ENCODE results near the gene FAM156B.
"Not testable (repeated sequence)": the region's sequence is repeated elsewhere in the genome, so short reads cannot be mapped to it uniquely, and the experiment has no call there.

Gene FAM156B

GRCh38 chrX:52876386-52876785 lies 20.7 kb upstream of the FAM156B start:
- not testable (repeated sequence) for DNase-seq; H3K27ac ChIP-seq (ENCODE audit: insufficient read depth, low read length, poor library complexity, severe bottlenecking); H3K27me3 ChIP-seq (replicated peaks; ENCODE audit: control insufficient read depth, insufficient read depth, low read length, poor library complexity, severe bottlenecking); H3K36me3 ChIP-seq (ENCODE audit: control insufficient read depth, insufficient read depth, low read length); H3K4me3 ChIP-seq (ENCODE audit: insufficient read depth, low read depth, low read length, poor library complexity, severe bottlenecking); H3K4me1 ChIP-seq (ENCODE audit: control insufficient read depth, insufficient read depth, low read length, poor library complexity, severe bottlenecking); H3K9me3 ChIP-seq (ENCODE audit: control insufficient read depth, low read length)

DNA sequence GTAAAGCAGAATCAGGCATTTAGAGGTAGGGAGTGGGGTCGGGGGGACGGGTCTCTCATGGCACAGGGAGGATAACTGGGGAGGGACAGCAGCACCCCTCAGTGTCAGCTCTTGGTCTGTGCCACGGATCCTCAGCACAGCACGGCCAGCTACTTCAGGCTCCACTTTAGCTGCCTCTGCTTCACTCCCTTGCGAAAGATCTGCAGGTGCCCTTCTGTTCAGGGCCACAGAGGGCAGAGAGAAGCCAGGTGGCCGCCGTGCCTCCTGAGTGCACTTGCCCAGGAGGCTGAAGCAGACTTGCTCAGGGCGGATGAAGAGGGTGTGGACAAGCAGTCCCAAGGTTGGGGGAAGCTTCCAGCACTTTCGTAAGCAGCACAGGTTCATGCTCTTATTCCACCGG lies 9.7 kb upstream of the FAM156B start:
- not testable (repeated sequence) for H3K36me3 ChIP-seq (ENCODE audit: control insufficient read depth, insufficient read depth, low read length); H3K4me1 ChIP-seq (ENCODE audit: control insufficient read depth, insufficient read depth, low read length, poor library complexity, severe bottlenecking); H3K27me3 ChIP-seq (replicated peaks; ENCODE audit: control insufficient read depth, insufficient read depth, low read length, poor library complexity, severe bottlenecking); H3K9me3 ChIP-seq (ENCODE audit: control insufficient read depth, low read length); H3K4me3 ChIP-seq (ENCODE audit: insufficient read depth, low read depth, low read length, poor library complexity, severe bottlenecking); DNase-seq; H3K27ac ChIP-seq (ENCODE audit: insufficient read depth, low read length, poor library complexity, severe bottlenecking)

- not testable (repeated sequence) for H3K4me3 ChIP-seq (ENCODE audit: insufficient read depth, low read depth, low read length, poor library complexity, severe bottlenecking); H3K36me3 ChIP-seq (ENCODE audit: control insufficient read depth, insufficient read depth, low read length); H3K27me3 ChIP-seq (replicated peaks; ENCODE audit: control insufficient read depth, insufficient read depth, low read length, poor library complexity, severe bottlenecking); H3K9me3 ChIP-seq (ENCODE audit: control insufficient read depth, low read length); H3K4me1 ChIP-seq (ENCODE audit: control insufficient read depth, insufficient read depth, low read length, poor library complexity, severe bottlenecking); DNase-seq; H3K27ac ChIP-seq (ENCODE audit: insufficient read depth, low read length, poor library complexity, severe bottlenecking)
Observed at GRCh38 chrX:52888090-52888489, 9.0 kb upstream of the FAM156B start.

GRCh38 chrX:52896438-52896837 lies 692 bp upstream of the FAM156B start:
- H3K4me1 ChIP-seq (ENCODE audit: control insufficient read depth, insufficient read depth, low read length, poor library complexity, severe bottlenecking); H3K4me3 ChIP-seq (ENCODE audit: insufficient read depth, low read depth, low read length, poor library complexity, severe bottlenecking); H3K36me3 ChIP-seq (ENCODE audit: control insufficient read depth, insufficient read depth, low read length); H3K27ac ChIP-seq (ENCODE audit: insufficient read depth, low read length, poor library complexity, severe bottlenecking); H3K27me3 ChIP-seq (replicated peaks; ENCODE audit: control insufficient read depth, insufficient read depth, low read length, poor library complexity, severe bottlenecking); DNase-seq; H3K9me3 ChIP-seq (ENCODE audit: control insufficient read depth, low read length): not testable (repeated sequence)

DNA sequence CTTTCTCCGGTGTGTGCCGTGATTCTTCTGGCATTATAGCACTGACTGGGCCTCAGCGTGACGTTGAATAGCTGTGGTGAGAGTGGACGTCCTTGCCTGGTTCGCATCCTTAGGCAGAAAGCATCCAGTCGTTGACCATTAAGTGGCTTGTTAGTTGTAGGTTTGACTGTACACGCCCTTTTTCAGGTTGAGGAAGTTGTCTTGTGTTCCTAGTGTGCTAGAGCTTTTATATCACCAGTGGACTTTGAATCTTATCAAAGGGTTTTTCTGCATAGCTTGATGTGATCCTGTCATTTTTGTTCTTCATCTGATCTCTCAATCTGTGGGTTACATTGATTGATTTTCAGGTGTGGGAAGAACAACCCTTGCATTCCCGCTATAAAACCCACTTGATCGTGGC lies 8.4 kb downstream of the FAM156B start:
- not testable (repeated sequence) for H3K4me1 ChIP-seq (ENCODE audit: control insufficient read depth, insufficient read depth, low read length, poor library complexity, severe bottlenecking); H3K36me3 ChIP-seq (ENCODE audit: control insufficient read depth, insufficient read depth, low read length); H3K27me3 ChIP-seq (replicated peaks; ENCODE audit: control insufficient read depth, insufficient read depth, low read length, poor library complexity, severe bottlenecking); H3K27ac ChIP-seq (ENCODE audit: insufficient read depth, low read length, poor library complexity, severe bottlenecking); H3K9me3 ChIP-seq (ENCODE audit: control insufficient read depth, low read length); H3K4me3 ChIP-seq (ENCODE audit: insufficient read depth, low read depth, low read length, poor library complexity, severe bottlenecking); DNase-seq

GRCh38 chrX:52906072-52906471 lies 8.9 kb downstream of the FAM156B start:
- not testable (repeated sequence) for H3K27me3 ChIP-seq (replicated peaks; ENCODE audit: control insufficient read depth, insufficient read depth, low read length, poor library complexity, severe bottlenecking); DNase-seq; H3K27ac ChIP-seq (ENCODE audit: insufficient read depth, low read length, poor library complexity, severe bottlenecking); H3K36me3 ChIP-seq (ENCODE audit: control insufficient read depth, insufficient read depth, low read length); H3K4me1 ChIP-seq (ENCODE audit: control insufficient read depth, insufficient read depth, low read length, poor library complexity, severe bottlenecking); H3K4me3 ChIP-seq (ENCODE audit: insufficient read depth, low read depth, low read length, poor library complexity, severe bottlenecking); H3K9me3 ChIP-seq (ENCODE audit: control insufficient read depth, low read length)

DNA sequence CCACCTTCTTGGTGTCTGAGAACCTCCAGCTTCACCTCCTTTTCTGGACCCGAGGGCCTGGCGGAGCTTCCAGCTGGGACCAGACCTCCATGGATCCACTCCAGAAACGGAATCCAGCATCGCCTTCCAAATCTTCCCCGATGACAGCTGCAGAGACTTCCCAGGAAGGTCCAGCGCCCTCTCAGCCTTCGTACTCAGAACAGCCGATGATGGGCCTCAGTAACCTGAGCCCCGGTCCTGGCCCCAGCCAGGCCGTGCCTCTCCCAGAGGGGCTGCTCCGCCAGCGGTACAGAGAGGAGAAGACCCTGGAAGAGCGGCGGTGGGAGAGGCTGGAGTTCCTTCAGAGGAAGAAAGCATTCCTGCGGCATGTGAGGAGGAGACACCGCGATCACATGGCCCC lies 10.0 kb downstream of the FAM156B start:
- not testable (repeated sequence) for H3K36me3 ChIP-seq (ENCODE audit: control insufficient read depth, insufficient read depth, low read length); H3K4me3 ChIP-seq (ENCODE audit: insufficient read depth, low read depth, low read length, poor library complexity, severe bottlenecking); DNase-seq; H3K4me1 ChIP-seq (ENCODE audit: control insufficient read depth, insufficient read depth, low read length, poor library complexity, severe bottlenecking); H3K27me3 ChIP-seq (replicated peaks; ENCODE audit: control insufficient read depth, insufficient read depth, low read length, poor library complexity, severe bottlenecking); H3K27ac ChIP-seq (ENCODE audit: insufficient read depth, low read length, poor library complexity, severe bottlenecking); H3K9me3 ChIP-seq (ENCODE audit: control insufficient read depth, low read length)

- H3K36me3 ChIP-seq (ENCODE audit: control insufficient read depth, insufficient read depth, low read length); H3K27me3 ChIP-seq (replicated peaks; ENCODE audit: control insufficient read depth, insufficient read depth, low read length, poor library complexity, severe bottlenecking); H3K4me1 ChIP-seq (ENCODE audit: control insufficient read depth, insufficient read depth, low read length, poor library complexity, severe bottlenecking); H3K9me3 ChIP-seq (ENCODE audit: control insufficient read depth, low read length); DNase-seq; H3K27ac ChIP-seq (ENCODE audit: insufficient read depth, low read length, poor library complexity, severe bottlenecking); H3K4me3 ChIP-seq (ENCODE audit: insufficient read depth, low read depth, low read length, poor library complexity, severe bottlenecking): not testable (repeated sequence)
Observed at GRCh38 chrX:52907900-52908299, 10.8 kb downstream of the FAM156B start.

DNA sequence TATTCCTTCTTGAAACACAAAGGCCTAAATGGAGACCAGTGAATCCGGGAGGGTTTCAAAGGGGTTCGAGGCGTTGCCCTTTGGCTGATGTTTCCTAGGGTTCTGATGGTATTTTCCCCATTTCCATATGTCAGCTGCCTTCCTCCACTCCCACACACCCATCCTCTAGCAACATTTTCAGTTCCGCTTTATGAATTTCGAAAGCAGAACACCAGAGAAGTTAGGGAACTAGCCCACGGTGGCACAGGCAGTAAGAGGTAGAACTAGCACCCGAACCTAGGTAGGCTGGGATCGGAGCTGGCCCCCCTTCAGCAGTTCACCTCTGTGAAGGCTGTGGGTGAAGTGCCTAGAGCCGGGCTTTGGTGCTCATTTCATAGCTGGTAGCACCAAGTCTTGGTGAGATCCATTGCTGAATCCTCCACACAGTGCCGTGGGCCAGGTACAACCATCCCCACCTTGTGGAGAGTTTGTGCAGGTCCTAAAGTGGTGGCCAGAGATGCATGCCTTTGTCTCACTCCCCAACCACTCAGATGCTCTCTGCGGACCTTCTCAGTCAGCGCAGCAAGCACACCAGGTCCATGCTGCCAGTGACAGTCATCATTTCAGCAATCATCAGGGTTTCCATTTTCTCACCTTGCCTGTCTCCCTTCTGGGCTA lies 12.3 kb downstream of the FAM156B start:
- not testable (repeated sequence) for DNase-seq; H3K36me3 ChIP-seq (ENCODE audit: control insufficient read depth, insufficient read depth, low read length); H3K27me3 ChIP-seq (replicated peaks; ENCODE audit: control insufficient read depth, insufficient read depth, low read length, poor library complexity, severe bottlenecking); H3K27ac ChIP-seq (ENCODE audit: insufficient read depth, low read length, poor library complexity, severe bottlenecking); H3K4me3 ChIP-seq (ENCODE audit: insufficient read depth, low read depth, low read length, poor library complexity, severe bottlenecking); H3K4me1 ChIP-seq (ENCODE audit: control insufficient read depth, insufficient read depth, low read length, poor library complexity, severe bottlenecking); H3K9me3 ChIP-seq (ENCODE audit: control insufficient read depth, low read length)

GRCh38 chrX:52913681-52914080 lies 16.6 kb downstream of the FAM156B start:
- H3K4me3 ChIP-seq (ENCODE audit: insufficient read depth, low read depth, low read length, poor library complexity, severe bottlenecking); DNase-seq; H3K9me3 ChIP-seq (ENCODE audit: control insufficient read depth, low read length); H3K27me3 ChIP-seq (replicated peaks; ENCODE audit: control insufficient read depth, insufficient read depth, low read length, poor library complexity, severe bottlenecking); H3K36me3 ChIP-seq (ENCODE audit: control insufficient read depth, insufficient read depth, low read length); H3K4me1 ChIP-seq (ENCODE audit: control insufficient read depth, insufficient read depth, low read length, poor library complexity, severe bottlenecking); H3K27ac ChIP-seq (ENCODE audit: insufficient read depth, low read length, poor library complexity, severe bottlenecking): not testable (repeated sequence)

DNA sequence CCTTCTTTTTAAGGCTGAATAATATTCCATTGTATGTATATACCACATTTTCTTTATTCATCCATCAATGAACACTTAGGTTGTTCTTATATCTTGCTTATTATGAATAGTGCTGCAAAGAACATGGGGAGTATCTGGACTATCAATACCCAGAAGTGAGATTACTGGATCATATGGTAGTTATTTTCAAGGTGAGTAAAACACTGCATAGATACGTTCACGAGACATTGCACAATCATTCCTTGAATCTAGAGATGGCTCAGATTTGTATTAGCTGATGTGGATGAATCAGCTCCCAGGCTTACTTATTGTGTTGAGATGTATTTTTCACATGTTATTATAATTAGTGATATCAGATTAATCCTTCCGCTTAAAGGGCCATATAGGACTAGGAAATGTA lies 17.6 kb downstream of the FAM156B start:
- not testable (repeated sequence) for H3K4me3 ChIP-seq (ENCODE audit: insufficient read depth, low read depth, low read length, poor library complexity, severe bottlenecking); H3K27me3 ChIP-seq (replicated peaks; ENCODE audit: control insufficient read depth, insufficient read depth, low read length, poor library complexity, severe bottlenecking); H3K27ac ChIP-seq (ENCODE audit: insufficient read depth, low read length, poor library complexity, severe bottlenecking); H3K36me3 ChIP-seq (ENCODE audit: control insufficient read depth, insufficient read depth, low read length); DNase-seq; H3K9me3 ChIP-seq (ENCODE audit: control insufficient read depth, low read length); H3K4me1 ChIP-seq (ENCODE audit: control insufficient read depth, insufficient read depth, low read length, poor library complexity, severe bottlenecking)

All from effector memory CD4-positive, alpha-beta T cell (primary cell).